NCI-H1105 treated with DMSO at 0.1 percent for 48 hours (cell line): ENCODE results near the gene ARRDC2.
"Not testable (repeated sequence)": the region's sequence is repeated elsewhere in the genome, so short reads cannot be mapped to it uniquely, and the experiment has no call there.

Experiments
- DNase-seq: peaks from one replicate; lab custom pipeline; 2025; lab: John Stamatoyannopoulos, UW

Gene ARRDC2

GRCh38 chr19:18016209-18016910 is 8.4 kb downstream of the ARRDC2 start:
- no peak for DNase-seq

DNA sequence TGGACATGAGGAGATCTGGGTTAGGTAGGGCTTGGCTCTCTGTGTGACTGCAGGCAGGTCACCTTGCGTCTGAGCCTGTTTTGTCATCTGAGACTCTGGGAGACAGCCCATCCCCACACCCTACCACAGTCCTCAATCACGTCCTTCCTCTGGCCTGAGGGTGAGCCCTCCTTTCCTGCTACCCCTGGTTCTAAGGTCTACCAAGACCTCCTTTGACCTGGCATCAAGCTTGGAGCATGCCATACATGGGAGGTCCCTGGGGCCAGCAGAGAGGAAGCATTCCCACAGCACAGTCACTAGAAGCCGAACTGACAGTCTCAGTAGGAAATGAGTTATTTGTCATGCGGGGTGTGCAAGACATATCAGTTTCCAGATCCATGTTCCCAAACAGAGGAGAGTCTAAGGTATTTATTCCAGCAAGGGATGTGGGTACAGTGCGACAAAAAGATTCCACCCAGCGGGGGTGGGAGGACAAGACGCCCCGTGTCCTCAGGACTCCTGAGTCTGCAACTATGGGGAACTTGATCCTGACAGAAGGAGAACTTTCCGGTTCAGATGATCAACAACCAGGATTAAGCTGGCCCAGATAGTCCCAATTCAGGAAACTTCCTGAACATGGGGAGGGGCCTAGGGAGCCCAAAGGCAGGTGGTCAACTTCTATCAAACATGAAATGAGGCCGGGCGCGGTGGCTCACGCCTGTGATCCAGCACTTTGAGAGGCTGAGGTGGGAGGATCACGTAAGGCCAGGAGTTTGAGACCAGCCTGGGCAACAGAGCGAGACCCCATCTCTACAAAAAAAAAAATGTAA is 9.5 kb downstream of the ARRDC2 start:
- DNase-seq, result no peak

DNA sequence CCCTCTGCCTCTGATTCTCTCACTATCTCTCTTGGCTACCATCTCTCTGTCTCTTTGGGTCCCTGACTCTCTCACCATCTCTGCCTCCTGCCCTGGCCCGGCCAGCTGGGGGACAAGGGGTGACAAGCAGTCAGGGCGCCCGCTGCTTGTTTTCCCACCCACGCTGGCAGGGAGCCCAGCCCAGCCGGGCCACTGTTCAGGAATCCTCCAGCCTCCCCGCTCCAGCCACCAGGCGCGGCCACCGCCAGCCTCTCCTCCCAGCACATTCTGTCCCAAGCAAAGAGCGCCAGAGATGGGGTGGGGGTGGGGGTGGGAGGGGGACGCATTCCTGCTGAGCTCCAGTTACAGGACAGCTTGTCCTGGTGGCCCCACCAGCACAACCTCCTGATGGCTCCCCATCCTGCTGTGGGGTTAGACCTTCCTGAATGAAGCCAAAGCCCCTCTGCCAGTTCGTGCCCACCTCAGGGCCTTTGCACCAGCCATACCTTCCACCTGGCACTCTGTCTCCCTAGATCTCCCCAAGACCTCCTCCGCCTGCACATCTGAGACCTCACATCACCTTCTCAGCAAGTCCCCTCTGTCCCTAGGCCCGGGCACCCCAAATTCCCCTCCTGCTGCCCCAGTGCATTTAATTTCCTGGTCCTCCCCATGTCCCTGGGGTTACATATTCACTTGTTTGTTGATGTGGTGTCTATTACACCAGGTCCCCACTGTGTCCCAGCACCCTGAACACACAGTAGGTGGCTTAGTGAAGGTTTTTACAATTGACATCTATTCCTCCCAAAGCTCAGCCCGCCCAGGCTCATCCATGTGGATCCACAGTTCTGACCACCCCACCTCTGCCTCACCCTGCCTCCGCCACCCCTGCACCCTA is 12.5 kb downstream of the ARRDC2 start:
- DNase-seq, result no peak

GRCh38 chr19:18021121-18021755 is 13.3 kb downstream of the ARRDC2 start:
- DNase-seq, result no peak

DNA sequence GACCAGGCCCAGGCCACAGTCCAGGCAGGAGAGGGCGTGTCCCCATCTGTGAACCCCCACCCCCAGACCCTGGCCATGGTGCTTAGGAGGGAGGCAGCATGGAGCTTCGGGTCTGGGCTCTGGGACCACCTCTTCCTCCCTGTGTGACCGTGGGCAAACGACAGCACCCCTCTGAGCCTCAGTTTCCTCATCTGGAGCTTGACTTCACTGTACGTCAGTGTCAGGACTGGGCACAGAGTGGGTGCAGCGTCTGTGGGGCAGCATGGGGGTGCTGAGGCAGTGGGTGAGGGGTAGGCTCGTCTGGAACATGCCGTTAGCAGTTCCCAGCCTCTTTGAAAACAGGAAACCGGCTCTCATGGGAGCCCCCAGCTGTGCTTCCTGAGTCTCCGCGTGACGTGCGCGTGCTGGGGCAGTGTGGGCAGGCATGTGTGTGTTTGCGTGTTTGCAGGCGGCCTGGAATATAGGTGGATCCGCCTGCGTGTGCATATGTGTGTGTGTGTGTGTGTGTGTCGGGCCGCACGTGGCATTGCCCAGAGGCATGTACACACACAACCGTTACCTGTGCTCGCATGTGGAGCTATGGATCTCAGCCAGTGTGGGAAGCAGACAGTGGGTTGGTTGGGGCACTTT is 15.8 kb downstream of the ARRDC2 start:
- no peak for DNase-seq

DNA sequence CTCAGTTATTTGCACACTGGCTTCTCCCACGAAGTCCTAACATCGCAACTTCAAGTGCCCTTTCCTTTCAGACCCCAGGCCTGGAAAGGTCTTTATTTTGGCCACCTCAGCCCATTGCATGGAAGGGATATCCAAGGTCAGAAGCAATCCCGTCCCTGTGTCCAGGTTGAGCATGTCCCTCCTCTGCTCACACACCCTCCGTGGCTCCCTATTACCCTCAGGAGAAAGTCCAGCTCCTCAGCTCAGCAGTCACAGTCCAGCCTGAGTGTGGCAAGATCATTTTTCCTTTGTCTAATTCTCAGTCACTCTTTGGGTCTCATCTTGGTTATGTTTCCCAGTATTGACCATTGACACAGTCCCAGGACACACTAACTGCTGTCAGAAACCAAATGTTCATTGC is 19.2 kb downstream of the ARRDC2 start:
- no peak for DNase-seq

DNA sequence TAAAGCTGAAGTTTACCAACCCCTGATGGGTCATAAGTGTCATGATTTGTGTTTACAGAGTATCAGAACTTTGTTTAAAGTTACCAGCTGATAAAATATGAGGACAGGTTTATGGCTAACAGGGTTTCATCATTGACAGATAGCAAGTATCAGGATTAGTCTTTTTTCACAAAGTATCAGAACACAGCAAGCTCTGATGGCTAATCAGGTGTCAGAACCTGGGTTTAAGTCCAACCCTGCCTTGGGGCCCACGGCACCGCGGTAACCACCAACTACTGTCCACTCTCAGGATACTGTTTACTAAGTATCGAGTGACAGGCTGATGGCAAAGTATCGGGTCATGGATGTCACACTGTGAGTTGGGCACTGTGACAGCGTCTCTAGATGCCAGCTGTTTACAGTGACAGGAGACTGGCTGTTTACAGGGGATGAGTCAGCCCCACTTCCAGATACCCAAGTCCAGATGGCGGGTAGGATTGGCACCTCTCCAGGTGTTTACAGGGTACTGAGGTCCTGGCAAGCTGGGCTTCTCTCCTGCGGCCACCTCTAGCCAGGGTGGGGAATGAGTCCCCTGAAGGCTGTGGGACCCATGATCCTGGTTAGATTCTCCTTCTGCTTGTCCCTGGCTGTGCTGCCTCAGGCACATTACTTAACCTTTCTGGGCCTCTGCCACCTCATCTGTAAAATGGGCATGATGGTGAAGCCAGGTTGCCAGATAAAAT is 21.8 kb downstream of the ARRDC2 start:
- DNase-seq, result peak; percentile 36

DNA sequence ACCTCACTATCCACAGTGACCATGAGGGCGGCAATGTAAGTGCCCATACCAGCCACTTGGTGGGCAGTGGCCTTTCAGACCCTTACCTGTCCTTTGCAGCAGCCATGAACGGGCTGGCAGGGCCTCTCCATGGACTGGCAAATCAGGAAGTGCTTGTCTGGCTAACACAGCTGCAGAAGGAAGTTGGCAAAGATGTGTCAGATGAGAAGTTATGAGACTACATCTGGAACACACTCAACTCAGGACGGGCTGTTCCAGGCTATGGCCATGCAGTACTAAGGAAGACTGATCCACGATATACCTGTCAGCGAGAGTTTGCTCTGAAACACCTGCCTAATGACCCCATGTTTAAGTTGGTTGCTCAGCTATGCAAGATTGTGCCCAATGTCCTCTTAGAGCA is 23.4 kb downstream of the ARRDC2 start:
- not testable (repeated sequence) for DNase-seq

GRCh38 chr19:18032102-18032501 is 24.1 kb downstream of the ARRDC2 start:
- not testable (repeated sequence) for DNase-seq

DNA sequence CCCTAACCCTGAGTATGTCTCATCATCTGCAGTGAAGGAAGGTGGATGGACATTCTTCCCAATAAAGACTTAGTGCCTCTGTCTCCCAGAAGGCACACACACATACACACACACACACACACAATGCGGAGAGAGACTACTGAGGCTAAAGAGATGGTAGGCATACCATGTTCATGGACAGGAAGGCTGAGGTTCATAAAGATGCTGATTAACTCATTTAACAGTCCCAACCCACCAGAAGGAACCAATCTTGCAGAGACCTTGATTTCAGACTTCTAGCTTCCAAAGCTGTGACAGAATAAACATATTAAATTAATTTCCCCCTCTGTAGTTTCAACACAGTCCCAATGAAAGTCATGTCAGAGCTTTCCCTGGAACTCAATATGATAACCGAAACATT is 33.1 kb downstream of the ARRDC2 start:
- no peak for DNase-seq

DNA sequence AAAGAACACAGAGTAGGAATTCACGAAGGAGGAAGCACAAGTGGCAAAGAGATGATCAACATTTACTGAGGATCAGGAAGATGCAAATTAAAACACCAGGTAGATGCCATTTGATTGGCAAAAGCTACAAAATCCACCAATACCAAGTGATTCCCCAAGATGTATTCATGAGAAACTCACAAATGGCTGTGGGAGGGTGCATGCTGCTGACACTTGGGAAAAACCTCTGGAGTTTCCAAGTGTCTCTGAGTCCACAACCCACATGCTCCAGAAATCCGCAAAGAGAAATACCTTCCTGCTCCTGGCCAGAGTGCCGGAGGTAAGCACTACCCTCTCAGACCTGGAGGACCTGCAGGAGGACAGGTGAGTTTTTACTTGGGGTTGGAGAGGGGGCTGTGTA is 35.7 kb downstream of the ARRDC2 start:
- DNase-seq, result no peak

GRCh38 chr19:18044825-18045304 is 36.9 kb downstream of the ARRDC2 start:
- peak; percentile 17 for DNase-seq

DNA sequence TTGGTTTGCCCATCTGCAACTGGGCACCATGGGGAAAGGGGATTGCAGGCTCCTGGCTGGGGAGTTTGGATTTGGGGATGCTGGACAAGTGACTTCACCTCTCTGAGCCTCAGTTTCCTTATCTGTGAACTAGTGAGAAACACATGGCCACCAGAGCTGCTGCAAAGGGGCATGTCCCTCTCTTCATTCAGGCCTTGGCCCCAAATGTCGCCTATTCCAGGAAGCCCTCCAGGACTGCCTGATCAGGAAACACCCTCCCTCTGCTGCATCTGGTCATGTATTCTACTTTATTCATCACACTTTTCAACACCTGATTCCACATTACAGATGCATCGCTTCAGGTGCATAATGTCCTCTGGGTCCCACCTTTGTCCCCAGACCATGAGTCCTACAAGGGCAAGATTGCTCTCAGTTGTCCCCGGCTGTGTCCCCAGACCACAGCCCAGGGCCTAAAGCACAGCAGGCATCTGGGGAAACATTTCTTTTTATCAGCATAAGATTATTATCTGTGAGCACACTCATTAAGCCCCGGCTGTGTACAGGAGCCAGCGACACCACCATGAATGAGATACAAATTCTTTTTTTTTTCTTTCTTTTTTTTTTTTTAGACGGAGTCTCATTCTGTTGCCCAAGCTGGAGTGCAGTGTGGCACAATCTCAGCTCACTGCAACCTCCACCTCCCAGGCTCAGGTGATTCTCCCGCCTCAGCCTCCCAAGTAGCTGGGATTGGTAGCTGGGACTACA is 37.5 kb downstream of the ARRDC2 start:
- no peak for DNase-seq

- no peak for DNase-seq
Measured at GRCh38 chr19:18046059-18046718, 38.2 kb downstream of the ARRDC2 start.

- no peak for DNase-seq
Measured at GRCh38 chr19:18049385-18049784, 41.4 kb downstream of the ARRDC2 start.

DNA sequence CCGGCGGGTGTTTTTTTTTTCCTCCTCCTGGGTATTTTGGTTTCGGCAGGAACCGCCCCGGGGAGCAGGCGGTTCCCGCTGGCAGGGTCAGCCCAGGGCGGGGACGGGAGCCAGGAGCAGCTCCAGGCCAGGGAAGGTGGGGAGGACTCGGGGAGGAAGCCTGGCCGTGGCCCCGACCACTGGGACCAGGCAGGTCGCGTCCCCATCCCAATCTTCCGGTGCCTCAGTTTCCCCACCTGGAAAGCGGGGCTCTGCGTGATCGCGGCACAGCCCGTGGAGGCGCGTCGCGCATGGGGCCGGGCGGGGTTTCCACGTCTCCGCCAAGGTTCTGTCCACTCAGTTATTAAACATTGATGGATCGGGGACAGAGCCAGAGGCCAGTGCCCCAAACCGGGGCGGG is 43.9 kb downstream of the ARRDC2 start:
- no peak for DNase-seq

GRCh38 chr19:18053576-18054219 is 45.7 kb downstream of the ARRDC2 start:
- no peak for DNase-seq

DNA sequence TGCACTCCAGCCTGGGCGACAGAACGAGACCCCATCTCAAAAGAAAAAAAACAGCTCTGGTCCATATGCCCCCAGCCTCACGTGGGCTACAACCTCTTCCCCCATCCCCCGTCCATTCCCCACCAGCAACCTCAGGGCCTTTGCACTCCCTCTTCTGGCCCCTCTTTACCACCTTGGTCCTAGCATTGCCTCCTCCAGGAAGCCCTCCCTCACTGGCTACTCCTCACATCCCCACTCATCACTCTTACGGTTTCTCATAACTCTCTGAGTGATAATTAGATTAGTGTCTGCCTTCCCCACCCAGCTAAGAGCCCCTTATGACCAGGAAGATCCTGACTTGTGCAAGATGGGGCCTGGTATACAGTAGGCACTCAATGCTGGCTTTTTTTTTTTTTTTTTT is 48.0 kb downstream of the ARRDC2 start:
- DNase-seq, result no peak

GRCh38 chr19:18057557-18057956 is 49.6 kb downstream of the ARRDC2 start:
- DNase-seq, result no peak
